HepG2 (cell line): ENCODE measurements around the gene WDR31. TPM values are rescaled to one million over a fixed set of nuclear protein-coding genes. Genes with fewer than 3 reads are reported as not detected.

Source experiments
- HNRNPUL1 ChIP-seq: fragments of 200-400 bp; formaldehyde crosslinking; IDR thresholded peaks from 2 replicates; pipeline ENCODE4 v1.6.1; 2017; ENCODE audit warnings: low read depth, mild to moderate bottlenecking, low read length, moderate library complexity
- IRX3 ChIP-seq: sonication (generic); formaldehyde crosslinking; IDR thresholded peaks from 2 replicates; pipeline ENCODE4 v1.8.1; 2023; ENCODE audit warnings: mild to moderate bottlenecking, low read depth, missing genetic modification reagents, borderline replicate concordance
- MEIS1 ChIP-seq: sonication (generic); formaldehyde crosslinking; IDR thresholded peaks from 2 replicates; pipeline ENCODE4 v1.9.0; 2021; ENCODE audit warnings: mild to moderate bottlenecking, missing genetic modification reagents, moderate library complexity, borderline replicate concordance
- REXO4 ChIP-seq: sonication (generic); formaldehyde crosslinking; IDR thresholded peaks from 2 replicates; pipeline ENCODE4 v1.8.0; 2022; ENCODE audit warnings: missing genetic modification reagents, mild to moderate bottlenecking, borderline replicate concordance
- SP4 ChIP-seq: sonication (generic); formaldehyde crosslinking; IDR thresholded peaks from 2 replicates; pipeline ENCODE4 v1.8.1; 2023; ENCODE audit warnings: mild to moderate bottlenecking, missing genetic modification reagents
- TEAD3 ChIP-seq: optimal IDR thresholded peaks from 2 replicates; pipeline ENCODE3; 2016; ENCODE audit warnings: borderline replicate concordance
- ZFP41 ChIP-seq: sonication (generic); formaldehyde crosslinking; IDR thresholded peaks from 2 replicates; pipeline ENCODE4 v1.4.0; 2020; ENCODE audit warnings: mild to moderate bottlenecking, missing genetic modification reagents, borderline replicate concordance
- ZNF207 ChIP-seq: fragments of 450-650 bp; IDR thresholded peaks from 2 replicates; pipeline ENCODE4 v1.6.1; 2016; ENCODE audit warnings: antibody characterized with exemption, borderline replicate concordance
- ZNF232 ChIP-seq: sonication (generic); formaldehyde crosslinking; IDR thresholded peaks from 2 replicates; pipeline ENCODE4 v1.4.0; 2020; ENCODE audit warnings: missing genetic modification reagents, borderline replicate concordance
- ZNF234 ChIP-seq: sonication (generic); formaldehyde crosslinking; conservative IDR thresholded peaks from 2 replicates; pipeline ENCODE4 v1.5.1; 2020; ENCODE audit warnings: mild to moderate bottlenecking, missing genetic modification reagents
- ZNF33A ChIP-seq: sonication (generic); formaldehyde crosslinking; IDR thresholded peaks from 2 replicates; pipeline ENCODE4 v1.5.1; 2020; ENCODE audit warnings: missing genetic modification reagents, mild to moderate bottlenecking, moderate library complexity, borderline replicate concordance
- polyA plus RNA-seq, 8 experiments: library from polyadenylated mRNA; depleted of rRNA in 3 of 8; stranded (reverse) in 7 of 8; unstranded in 1 of 8; fragments of >200 nt; fragmentation: Illumina TruSeq in 4 of 8; extraction: Trizol in 4 of 8; gene quantifications; 2 replicates each; pipeline versions ENCODE4 v1.2.1 to v1.2.3, GENCODE V29; 2011 to 2016; ENCODE audit warnings: low read depth in 4 of 8, missing spikeins in 1 of 8, mixed read lengths in 1 of 8; ENCODE audit not compliant: insufficient read depth in 1 of 8
- total RNA-seq, 5 experiments: library from RNA; depleted of rRNA; stranded (reverse); fragments of >200 nt; fragmentation: Illumina TruSeq; extraction: Trizol; gene quantifications; 2 replicates each; pipeline ENCODE4 v1.2.3, GENCODE V29; 2016; ENCODE audit warnings: low read depth in 1 of 5
- TF ChIP-seq, protein P1 (sequence below): sonication (generic); formaldehyde crosslinking; IDR thresholded peaks from 2 replicates; pipeline ENCODE4 v1.4.0; 2020; ENCODE audit warnings: missing genetic modification reagents, borderline replicate concordance
- TF ChIP-seq, protein P2 (sequence below): sonication (generic); formaldehyde crosslinking; IDR thresholded peaks from 2 replicates; pipeline ENCODE4 v1.9.0; 2021; ENCODE audit warnings: missing genetic modification reagents, mild to moderate bottlenecking, borderline replicate concordance
- TF ChIP-seq, protein P3 (sequence below): IDR thresholded peaks from 2 replicates; pipeline ENCODE4 v1.4.0; 2020; ENCODE audit warnings: mild to moderate bottlenecking, missing genetic modification reagents
- TF ChIP-seq, protein P4 (sequence below): sonication (generic); formaldehyde crosslinking; IDR thresholded peaks from 2 replicates; pipeline ENCODE4 v1.4.0; 2020; ENCODE audit warnings: mild to moderate bottlenecking, missing genetic modification reagents

Gene WDR31
- total and polyA plus RNA-seq, 2 of the 13 experiments (the other 11 are each of a cell fraction or from before 2014, with no cell fraction given), result 0.33 to 1.7 TPM

DNA sequence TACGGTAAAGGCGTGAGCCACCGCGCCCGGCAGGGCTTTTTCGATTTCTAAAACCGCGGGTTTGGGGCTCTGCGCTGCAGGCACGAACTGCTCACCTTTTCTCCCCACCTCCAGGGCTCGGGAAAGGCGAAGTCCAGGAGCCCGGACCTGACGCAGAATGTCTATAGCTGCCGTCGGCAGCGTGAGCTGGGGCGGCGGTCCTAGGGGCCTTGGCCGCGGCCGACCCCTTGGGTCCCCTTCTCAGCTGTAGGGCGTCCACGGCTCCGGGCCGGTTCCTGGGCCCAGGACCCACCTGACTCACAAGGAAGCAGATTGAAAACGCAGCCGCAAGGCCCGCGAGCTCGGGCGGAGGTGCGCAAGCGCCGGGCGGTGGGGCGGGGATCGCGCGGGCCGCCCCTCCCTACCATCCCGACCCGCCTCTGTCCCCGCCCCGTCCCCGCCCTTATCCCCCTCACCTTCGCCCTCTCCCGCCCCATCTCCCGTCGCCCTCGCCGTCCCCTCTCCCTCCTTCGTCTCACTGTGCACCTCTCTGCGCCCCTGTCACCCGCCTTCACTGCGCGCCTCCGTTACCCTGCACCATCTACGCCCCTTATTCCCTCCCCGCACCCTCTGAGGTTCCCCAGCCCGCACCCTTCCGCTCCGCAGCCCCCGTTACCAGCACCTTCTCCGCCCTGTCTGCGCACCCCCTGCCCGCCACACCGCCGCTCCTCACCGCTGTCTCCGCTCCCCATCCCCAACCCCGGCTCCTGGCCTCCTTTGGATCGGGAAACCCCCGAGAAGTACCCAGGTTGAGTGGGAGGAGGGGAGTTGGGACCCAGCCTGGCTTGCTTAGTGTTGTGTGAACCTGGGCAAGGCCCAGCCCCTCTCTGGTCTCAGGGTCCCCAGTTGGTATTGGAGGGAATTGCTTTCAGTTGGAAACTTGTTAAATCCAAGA lies 36.8 kb upstream of the WDR31 start, which contains the start of gene HDHD3 (continued):
- TF ChIP-seq, protein P1, sequence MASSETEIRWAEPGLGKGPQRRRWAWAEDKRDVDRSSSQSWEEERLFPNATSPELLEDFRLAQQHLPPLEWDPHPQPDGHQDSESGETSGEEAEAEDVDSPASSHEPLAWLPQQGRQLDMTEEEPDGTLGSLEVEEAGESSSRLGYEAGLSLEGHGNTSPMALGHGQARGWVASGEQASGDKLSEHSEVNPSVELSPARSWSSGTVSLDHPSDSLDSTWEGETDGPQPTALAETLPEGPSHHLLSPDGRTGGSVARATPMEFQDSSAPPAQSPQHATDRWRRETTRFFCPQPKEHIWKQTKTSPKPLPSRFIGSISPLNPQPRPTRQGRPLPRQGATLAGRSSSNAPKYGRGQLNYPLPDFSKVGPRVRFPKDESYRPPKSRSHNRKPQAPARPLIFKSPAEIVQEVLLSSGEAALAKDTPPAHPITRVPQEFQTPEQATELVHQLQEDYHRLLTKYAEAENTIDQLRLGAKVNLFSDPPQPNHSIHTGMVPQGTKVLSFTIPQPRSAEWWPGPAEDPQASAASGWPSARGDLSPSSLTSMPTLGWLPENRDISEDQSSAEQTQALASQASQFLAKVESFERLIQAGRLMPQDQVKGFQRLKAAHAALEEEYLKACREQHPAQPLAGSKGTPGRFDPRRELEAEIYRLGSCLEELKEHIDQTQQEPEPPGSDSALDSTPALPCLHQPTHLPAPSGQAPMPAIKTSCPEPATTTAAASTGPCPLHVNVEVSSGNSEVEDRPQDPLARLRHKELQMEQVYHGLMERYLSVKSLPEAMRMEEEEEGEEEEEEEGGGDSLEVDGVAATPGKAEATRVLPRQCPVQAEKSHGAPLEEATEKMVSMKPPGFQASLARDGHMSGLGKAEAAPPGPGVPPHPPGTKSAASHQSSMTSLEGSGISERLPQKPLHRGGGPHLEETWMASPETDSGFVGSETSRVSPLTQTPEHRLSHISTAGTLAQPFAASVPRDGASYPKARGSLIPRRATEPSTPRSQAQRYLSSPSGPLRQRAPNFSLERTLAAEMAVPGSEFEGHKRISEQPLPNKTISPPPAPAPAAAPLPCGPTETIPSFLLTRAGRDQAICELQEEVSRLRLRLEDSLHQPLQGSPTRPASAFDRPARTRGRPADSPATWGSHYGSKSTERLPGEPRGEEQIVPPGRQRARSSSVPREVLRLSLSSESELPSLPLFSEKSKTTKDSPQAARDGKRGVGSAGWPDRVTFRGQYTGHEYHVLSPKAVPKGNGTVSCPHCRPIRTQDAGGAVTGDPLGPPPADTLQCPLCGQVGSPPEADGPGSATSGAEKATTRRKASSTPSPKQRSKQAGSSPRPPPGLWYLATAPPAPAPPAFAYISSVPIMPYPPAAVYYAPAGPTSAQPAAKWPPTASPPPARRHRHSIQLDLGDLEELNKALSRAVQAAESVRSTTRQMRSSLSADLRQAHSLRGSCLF (CRISPR knock-in tag), result no peak
- TF ChIP-seq ZNF207, result no peak
- peak; percentile 73 for TF ChIP-seq SP4
- no peak for TF ChIP-seq HNRNPUL1
- TF ChIP-seq MEIS1 (CRISPR knock-in tag), result no peak
- TF ChIP-seq ZNF232, result no peak
- TF ChIP-seq ZFP41 (CRISPR knock-in tag), result no peak
- no peak for TF ChIP-seq REXO4 (CRISPR knock-in tag)
- TF ChIP-seq, protein P2, sequence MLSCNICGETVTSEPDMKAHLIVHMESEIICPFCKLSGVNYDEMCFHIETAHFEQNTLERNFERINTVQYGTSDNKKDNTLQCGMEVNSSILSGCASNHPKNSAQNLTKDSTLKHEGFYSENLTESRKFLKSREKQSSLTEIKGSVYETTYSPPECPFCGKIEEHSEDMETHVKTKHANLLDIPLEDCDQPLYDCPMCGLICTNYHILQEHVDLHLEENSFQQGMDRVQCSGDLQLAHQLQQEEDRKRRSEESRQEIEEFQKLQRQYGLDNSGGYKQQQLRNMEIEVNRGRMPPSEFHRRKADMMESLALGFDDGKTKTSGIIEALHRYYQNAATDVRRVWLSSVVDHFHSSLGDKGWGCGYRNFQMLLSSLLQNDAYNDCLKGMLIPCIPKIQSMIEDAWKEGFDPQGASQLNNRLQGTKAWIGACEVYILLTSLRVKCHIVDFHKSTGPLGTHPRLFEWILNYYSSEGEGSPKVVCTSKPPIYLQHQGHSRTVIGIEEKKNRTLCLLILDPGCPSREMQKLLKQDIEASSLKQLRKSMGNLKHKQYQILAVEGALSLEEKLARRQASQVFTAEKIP, result no peak
- no peak for TF ChIP-seq IRX3 (CRISPR knock-in tag)
- TF ChIP-seq ZNF33A (CRISPR knock-in tag), result 0 out of 2 replicates have a peak, but pooled peaks have one; percentile 34
- TF ChIP-seq, protein P3, sequence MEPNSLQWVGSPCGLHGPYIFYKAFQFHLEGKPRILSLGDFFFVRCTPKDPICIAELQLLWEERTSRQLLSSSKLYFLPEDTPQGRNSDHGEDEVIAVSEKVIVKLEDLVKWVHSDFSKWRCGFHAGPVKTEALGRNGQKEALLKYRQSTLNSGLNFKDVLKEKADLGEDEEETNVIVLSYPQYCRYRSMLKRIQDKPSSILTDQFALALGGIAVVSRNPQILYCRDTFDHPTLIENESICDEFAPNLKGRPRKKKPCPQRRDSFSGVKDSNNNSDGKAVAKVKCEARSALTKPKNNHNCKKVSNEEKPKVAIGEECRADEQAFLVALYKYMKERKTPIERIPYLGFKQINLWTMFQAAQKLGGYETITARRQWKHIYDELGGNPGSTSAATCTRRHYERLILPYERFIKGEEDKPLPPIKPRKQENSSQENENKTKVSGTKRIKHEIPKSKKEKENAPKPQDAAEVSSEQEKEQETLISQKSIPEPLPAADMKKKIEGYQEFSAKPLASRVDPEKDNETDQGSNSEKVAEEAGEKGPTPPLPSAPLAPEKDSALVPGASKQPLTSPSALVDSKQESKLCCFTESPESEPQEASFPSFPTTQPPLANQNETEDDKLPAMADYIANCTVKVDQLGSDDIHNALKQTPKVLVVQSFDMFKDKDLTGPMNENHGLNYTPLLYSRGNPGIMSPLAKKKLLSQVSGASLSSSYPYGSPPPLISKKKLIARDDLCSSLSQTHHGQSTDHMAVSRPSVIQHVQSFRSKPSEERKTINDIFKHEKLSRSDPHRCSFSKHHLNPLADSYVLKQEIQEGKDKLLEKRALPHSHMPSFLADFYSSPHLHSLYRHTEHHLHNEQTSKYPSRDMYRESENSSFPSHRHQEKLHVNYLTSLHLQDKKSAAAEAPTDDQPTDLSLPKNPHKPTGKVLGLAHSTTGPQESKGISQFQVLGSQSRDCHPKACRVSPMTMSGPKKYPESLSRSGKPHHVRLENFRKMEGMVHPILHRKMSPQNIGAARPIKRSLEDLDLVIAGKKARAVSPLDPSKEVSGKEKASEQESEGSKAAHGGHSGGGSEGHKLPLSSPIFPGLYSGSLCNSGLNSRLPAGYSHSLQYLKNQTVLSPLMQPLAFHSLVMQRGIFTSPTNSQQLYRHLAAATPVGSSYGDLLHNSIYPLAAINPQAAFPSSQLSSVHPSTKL (CRISPR knock-in tag), result peak; percentile 40; the same call in 1 of the 2 replicates
- TF ChIP-seq, protein P4, sequence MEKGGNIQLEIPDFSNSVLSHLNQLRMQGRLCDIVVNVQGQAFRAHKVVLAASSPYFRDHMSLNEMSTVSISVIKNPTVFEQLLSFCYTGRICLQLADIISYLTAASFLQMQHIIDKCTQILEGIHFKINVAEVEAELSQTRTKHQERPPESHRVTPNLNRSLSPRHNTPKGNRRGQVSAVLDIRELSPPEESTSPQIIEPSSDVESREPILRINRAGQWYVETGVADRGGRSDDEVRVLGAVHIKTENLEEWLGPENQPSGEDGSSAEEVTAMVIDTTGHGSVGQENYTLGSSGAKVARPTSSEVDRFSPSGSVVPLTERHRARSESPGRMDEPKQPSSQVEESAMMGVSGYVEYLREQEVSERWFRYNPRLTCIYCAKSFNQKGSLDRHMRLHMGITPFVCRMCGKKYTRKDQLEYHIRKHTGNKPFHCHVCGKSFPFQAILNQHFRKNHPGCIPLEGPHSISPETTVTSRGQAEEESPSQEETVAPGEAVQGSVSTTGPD (CRISPR knock-in tag), result no peak
- no peak for TF ChIP-seq ZNF234 (CRISPR knock-in tag)
- peak; percentile 47 for TF ChIP-seq TEAD3 (CRISPR knock-in tag)
